GM18499 (cell line): Measurements from ENCODE around the gene SEPTIN10.

Source experiments
- ATAC-seq: cut with Tn5 transposase; IDR thresholded peaks from one replicate; pipeline ENCODE4 v1.9.1; 2021; ENCODE audit warnings: moderate number of reproducible peaks; ENCODE audit not compliant: insufficient read depth, unreplicated experiment

The SEPTIN10 gene

GRCh38 chr2:109503191-109503590 lies 110.6 kb downstream of the SEPTIN10 start:
- ATAC-seq: no peak

- ATAC-seq: no peak
Measured at GRCh38 chr2:109501461-109501860, 112.3 kb downstream of the SEPTIN10 start.

- ATAC-seq: no peak
Measured at GRCh38 chr2:109500910-109501309, 112.9 kb downstream of the SEPTIN10 start.

GRCh38 chr2:109499566-109499965 lies 114.2 kb downstream of the SEPTIN10 start:
- no peak for ATAC-seq

- ATAC-seq: no peak
Measured at GRCh38 chr2:109498906-109499305, 114.9 kb downstream of the SEPTIN10 start.

GRCh38 chr2:109497911-109498870 lies 115.6 kb downstream of the SEPTIN10 start:
- ATAC-seq: no peak

GRCh38 chr2:109497463-109497862 lies 116.3 kb downstream of the SEPTIN10 start:
- ATAC-seq: no peak

GRCh38 chr2:109494351-109494750 lies 119.4 kb downstream of the SEPTIN10 start:
- no peak for ATAC-seq

GRCh38 chr2:109493176-109493935 lies 120.4 kb downstream of the SEPTIN10 start:
- ATAC-seq: no peak
